HepG2 (cell line): Measurements from ENCODE around the gene SERPINA3. TPM values are rescaled to one million over a fixed set of nuclear protein-coding genes. Genes with fewer than 3 reads are reported as not detected.

Source experiments
- AFF4 ChIP-seq: sonication (generic); formaldehyde crosslinking; IDR thresholded peaks from 2 replicates; pipeline ENCODE4 v1.4.0; 2020; ENCODE audit warnings: missing genetic modification reagents
- FOXK2 ChIP-seq: fragments of 450-650 bp; IDR thresholded peaks from 2 replicates; pipeline ENCODE4 v1.6.1; 2016
- LCORL ChIP-seq, 2 experiments: fragments of 450-650 bp in 1 of 2; sonication (generic) in 1 of 2; formaldehyde crosslinking in 1 of 2; IDR thresholded peaks; 2 replicates each; pipeline versions ENCODE4 v1.5.0 to v1.6.1; 2017 to 2020; ENCODE audit warnings: antibody characterized with exemption in 1 of 2, missing genetic modification reagents in 1 of 2
- MBNL3 ChIP-seq: fragments of 250-450 bp; sonication (Bioruptor Pico); conservative IDR thresholded peaks from 2 replicates; pipeline ENCODE4 v1.8.0; 2022; ENCODE audit warnings: mild to moderate bottlenecking, inconsistent platforms
- NBN ChIP-seq: fragments of 450-650 bp; conservative IDR thresholded peaks from 2 replicates; pipeline ENCODE4 v1.6.1; 2017
- PLRG1 ChIP-seq: fragments of 450-650 bp; conservative IDR thresholded peaks from 2 replicates; pipeline ENCODE4 v1.6.1; 2016
- RAD51 ChIP-seq: fragments of 450-650 bp; IDR thresholded peaks from 2 replicates; pipeline ENCODE4 v1.6.1; 2016; ENCODE audit warnings: borderline replicate concordance
- SMARCC2 ChIP-seq: fragments of 450-650 bp; IDR thresholded peaks from 2 replicates; pipeline ENCODE4 v1.6.1; 2017; ENCODE audit warnings: antibody characterized with exemption, mild to moderate bottlenecking
- ZBTB34 ChIP-seq: sonication (generic); formaldehyde crosslinking; IDR thresholded peaks from 2 replicates; pipeline ENCODE4 v1.8.0; 2022; ENCODE audit warnings: mild to moderate bottlenecking, missing genetic modification reagents
- ZFP90 ChIP-seq: sonication (generic); formaldehyde crosslinking; IDR thresholded peaks from 2 replicates; pipeline ENCODE4 v1.8.0; 2022; ENCODE audit warnings: missing genetic modification reagents, mild to moderate bottlenecking, inconsistent platforms, borderline replicate concordance
- ZGPAT ChIP-seq: IDR thresholded peaks from 2 replicates; pipeline ENCODE4 v1.6.1; 2016; ENCODE audit warnings: mild to moderate bottlenecking
- ZNF225 ChIP-seq: sonication (generic); formaldehyde crosslinking; IDR thresholded peaks from 2 replicates; pipeline ENCODE4 v1.4.0; 2020; ENCODE audit warnings: mild to moderate bottlenecking, missing genetic modification reagents
- ZNF468 ChIP-seq: sonication (generic); formaldehyde crosslinking; IDR thresholded peaks from 2 replicates; pipeline ENCODE4 v1.8.0; 2022; ENCODE audit warnings: mild to moderate bottlenecking, moderate library complexity, missing genetic modification reagents
- ZNF501 ChIP-seq: sonication (generic); formaldehyde crosslinking; IDR thresholded peaks from 2 replicates; pipeline ENCODE4 v1.5.1; 2020; ENCODE audit warnings: mild to moderate bottlenecking, moderate library complexity, missing genetic modification reagents
- ZNF512B ChIP-seq: sonication (generic); formaldehyde crosslinking; IDR thresholded peaks from 2 replicates; pipeline ENCODE4 v1.5.1; 2020; ENCODE audit warnings: missing genetic modification reagents, mild to moderate bottlenecking, borderline replicate concordance
- ZNF576 ChIP-seq: sonication (generic); formaldehyde crosslinking; IDR thresholded peaks from 2 replicates; pipeline ENCODE4 v1.4.0; 2020; ENCODE audit warnings: mild to moderate bottlenecking, missing genetic modification reagents
- ZSCAN20 ChIP-seq: sonication (generic); formaldehyde crosslinking; IDR thresholded peaks from 2 replicates; pipeline ENCODE4 v1.4.0; 2020; ENCODE audit warnings: missing genetic modification reagents, mild to moderate bottlenecking, borderline replicate concordance
- ZSCAN31 ChIP-seq: sonication (generic); formaldehyde crosslinking; IDR thresholded peaks from 2 replicates; pipeline ENCODE4 v1.5.0; 2020; ENCODE audit warnings: low read depth, mild to moderate bottlenecking, missing genetic modification reagents
- polyA plus RNA-seq, 8 experiments: library from polyadenylated mRNA; depleted of rRNA in 3 of 8; stranded (reverse) in 7 of 8; unstranded in 1 of 8; fragments of >200 nt; fragmentation: Illumina TruSeq in 4 of 8; extraction: Trizol in 4 of 8; gene quantifications; 2 replicates each; pipeline versions ENCODE4 v1.2.1 to v1.2.3, GENCODE V29; 2011 to 2016; ENCODE audit warnings: low read depth in 4 of 8, missing spikeins in 1 of 8, mixed read lengths in 1 of 8; ENCODE audit not compliant: insufficient read depth in 1 of 8
- total RNA-seq, 5 experiments: library from RNA; depleted of rRNA; stranded (reverse); fragments of >200 nt; fragmentation: Illumina TruSeq; extraction: Trizol; gene quantifications; 2 replicates each; pipeline ENCODE4 v1.2.3, GENCODE V29; 2016; ENCODE audit warnings: low read depth in 1 of 5

SERPINA3 gene
- total and polyA plus RNA-seq, 2 of the 13 experiments (the other 11 are each of a cell fraction or from before 2014, with no cell fraction given): 825 to 2,200 TPM

GRCh38 chr14:94612580-94613554 is 676 bp downstream of the SERPINA3 start (continued):
- TF ChIP-seq AFF4 (peak; percentile 95), ZSCAN20 (CRISPR knock-in tag) (no peak), ZNF576 (no peak), LCORL (IDR thresholded peaks at IDR 0.05) (no peak), LCORL (CRISPR knock-in tag; IDR thresholded peaks at IDR 0.05) (no peak), FOXK2 (no peak), ZNF225 (no peak), ZNF512B (no peak), ZGPAT (no peak), ZBTB34 (CRISPR knock-in tag) (0 out of 2 replicates have a peak, but pooled peaks have one; percentile 8), PLRG1 (no peak), ZNF501 (CRISPR knock-in tag) (0 out of 2 replicates have a peak, but pooled peaks have one; percentile 19), ZFP90 (CRISPR knock-in tag) (no peak), ZNF468 (no peak), RAD51 (no peak), ZSCAN31 (CRISPR knock-in tag) (no peak), NBN (no peak), MBNL3 (no peak), SMARCC2 (no peak)
